ENCODE measurements around the gene ARL4C. TPM values are rescaled to one million over a fixed set of nuclear protein-coding genes. Genes with fewer than 3 reads are reported as not detected.
A peak's percentile ranks its signal among the peaks of the same experiment; 100 is the strongest.

The ARL4C gene, protein sequence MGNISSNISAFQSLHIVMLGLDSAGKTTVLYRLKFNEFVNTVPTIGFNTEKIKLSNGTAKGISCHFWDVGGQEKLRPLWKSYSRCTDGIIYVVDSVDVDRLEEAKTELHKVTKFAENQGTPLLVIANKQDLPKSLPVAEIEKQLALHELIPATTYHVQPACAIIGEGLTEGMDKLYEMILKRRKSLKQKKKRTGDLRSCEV
- 100 to 1,000 TPM; 210 to 214 TPM for total RNA-seq

DNA sequence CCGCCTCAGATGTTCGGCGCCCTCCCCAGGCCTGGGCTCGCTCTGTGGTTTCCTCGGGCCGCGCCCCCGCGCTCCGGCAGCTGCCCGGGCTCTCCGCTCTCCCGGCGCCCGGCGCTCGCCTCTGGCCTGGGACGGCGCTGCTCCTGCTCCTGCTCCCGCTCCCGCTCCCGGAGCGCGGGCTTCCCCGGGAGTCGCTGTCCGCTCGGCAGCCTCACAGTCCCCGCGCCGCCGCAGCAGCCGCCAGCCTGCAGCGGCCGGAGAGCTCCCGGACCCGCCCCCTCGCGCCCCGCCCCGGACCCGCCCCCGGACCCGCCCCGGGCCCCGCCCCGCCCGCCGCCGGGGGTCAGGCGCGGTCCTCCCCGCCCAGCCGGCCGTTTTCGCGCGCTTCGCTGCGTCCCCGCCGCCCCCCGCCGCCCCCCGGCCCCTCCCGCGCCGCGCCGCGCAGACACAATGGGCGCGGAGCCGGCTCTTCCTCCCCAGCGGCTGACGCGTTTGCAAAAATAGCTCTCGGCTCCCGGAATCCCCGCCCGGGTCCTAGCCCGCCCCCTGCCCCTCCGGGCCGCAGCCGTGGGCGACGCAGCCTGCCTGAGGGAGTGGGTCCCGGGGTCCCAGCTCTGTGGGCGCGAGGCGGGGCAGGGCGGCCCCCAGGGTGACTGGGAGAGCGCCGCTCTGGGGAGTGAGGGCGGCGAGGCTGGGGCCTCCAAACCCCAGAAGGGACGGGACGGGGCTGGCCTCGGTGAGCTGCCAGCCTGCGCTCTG lies at the start of gene ARL4C:
Gene ARL4C, minus strand, starts transcription at position 247 of the 759 bp plus-strand sequence. CDS start 495 bp downstream, outside the sequence.
- DNase-seq (peak; percentile 83), ATAC-seq (ENCODE audit: low read depth) (peak; percentile 44)
- POLR2A ChIA-PET = interaction anchor here (0.6 to 8.0 kb wide), 37 partner anchors 8 to 642 kb away, joined by 3 to 466 read pairs (median 5); partner anchors contain the start of gene HJURP
- Mint-ChIP-seq H3K27me3 (no peaks in the 10 kb centered on the region), H3K36me3 (peaks cover 34% of the 10 kb centered on the region), H3K4me1 (peaks cover 34% of the 10 kb centered on the region), H3K27ac (peak within 1 kb of the TSS; percentile 99), H3K9me3 (no peaks in the 10 kb centered on the region), H3K4me3 (peak within 1 kb of the TSS; percentile 97)

GRCh38 chr2:234544659-234545611 lies 48.1 kb upstream of the ARL4C start:
- Mint-ChIP-seq H3K36me3 (no peaks in the 10 kb centered on the region), H3K27me3 (peaks cover 25% of the 10 kb centered on the region), H3K4me1 (peaks cover 2% of the 10 kb centered on the region), H3K9me3 (no peaks in the 10 kb centered on the region), H3K4me3 (no peak overlapping the region), H3K27ac (no peak overlapping the region)
- POLR2A ChIA-PET = no interaction called here
- ATAC-seq (ENCODE audit: low read depth) (peak; percentile 88), DNase-seq (peak; percentile 78)

GRCh38 chr2:234542742-234543141 lies 45.9 kb upstream of the ARL4C start:
- DNase-seq (no peak), ATAC-seq (ENCODE audit: low read depth) (no peak)
- POLR2A ChIA-PET = no interaction called here
- Mint-ChIP-seq H3K36me3 (no peaks in the 10 kb centered on the region), H3K9me3 (no peaks in the 10 kb centered on the region), H3K4me3 (no peak overlapping the region), H3K27ac (no peak overlapping the region), H3K27me3 (peaks cover 21% of the 10 kb centered on the region), H3K4me1 (peaks cover 2% of the 10 kb centered on the region)

- ATAC-seq (ENCODE audit: low read depth) (no peak), DNase-seq (no peak)
- POLR2A ChIA-PET = no interaction called here
- peaks cover 2% of the 10 kb centered on the region for H3K4me1 Mint-ChIP-seq
- H3K27ac Mint-ChIP-seq = no peak overlapping the region
- peaks cover 3% of the 10 kb centered on the region for H3K27me3 Mint-ChIP-seq
- no peaks in the 10 kb centered on the region for H3K36me3 Mint-ChIP-seq
- no peak overlapping the region for H3K4me3 Mint-ChIP-seq
- H3K9me3 Mint-ChIP-seq = no peaks in the 10 kb centered on the region
Measured at GRCh38 chr2:234537929-234538328, 41.0 kb upstream of the ARL4C start.

- Mint-ChIP-seq H3K4me3 (no peak overlapping the region), H3K9me3 (no peaks in the 10 kb centered on the region), H3K27ac (no peak overlapping the region), H3K36me3 (no peaks in the 10 kb centered on the region), H3K27me3 (peaks cover 8% of the 10 kb centered on the region), H3K4me1 (peaks cover 2% of the 10 kb centered on the region)
- POLR2A ChIA-PET = no interaction called here
- DNase-seq (no peak), ATAC-seq (ENCODE audit: low read depth) (no peak)
Measured at GRCh38 chr2:234536178-234536965, 39.5 kb upstream of the ARL4C start.

DNA sequence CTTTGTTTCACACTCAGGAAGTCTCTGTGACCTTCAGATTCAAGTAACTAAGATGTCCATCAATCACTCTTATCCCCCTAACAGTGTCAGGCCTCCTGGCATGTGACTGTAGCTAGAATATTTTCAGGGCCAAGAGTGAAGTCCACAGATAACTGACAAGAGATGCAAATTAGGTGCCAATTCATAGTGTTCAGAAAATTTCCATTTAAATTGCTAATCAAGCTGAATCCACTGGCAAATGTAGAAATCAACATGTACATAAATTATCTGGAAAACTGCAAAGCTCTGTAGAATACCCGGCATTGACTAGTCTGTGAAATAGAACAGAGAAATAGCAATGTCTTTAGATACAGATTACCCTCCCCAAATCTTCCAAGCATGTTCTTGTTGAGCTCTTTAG lies 38.6 kb upstream of the ARL4C start:
- Mint-ChIP-seq H3K4me3 (no peak overlapping the region), H3K4me1 (peaks cover 2% of the 10 kb centered on the region), H3K27ac (no peak overlapping the region), H3K9me3 (no peaks in the 10 kb centered on the region), H3K27me3 (peaks cover 12% of the 10 kb centered on the region), H3K36me3 (no peaks in the 10 kb centered on the region)
- no peak for DNase-seq
- no peak for ATAC-seq (ENCODE audit: low read depth)
- POLR2A ChIA-PET = no interaction called here

- Mint-ChIP-seq H3K9me3 (no peaks in the 10 kb centered on the region), H3K36me3 (no peaks in the 10 kb centered on the region), H3K27me3 (peaks cover 15% of the 10 kb centered on the region), H3K4me3 (no peak overlapping the region), H3K4me1 (peaks cover 2% of the 10 kb centered on the region), H3K27ac (no peak overlapping the region)
- ATAC-seq (ENCODE audit: low read depth) (no peak), DNase-seq (no peak)
- POLR2A ChIA-PET = no interaction called here
Measured at GRCh38 chr2:234534515-234534914, 37.6 kb upstream of the ARL4C start.

DNA sequence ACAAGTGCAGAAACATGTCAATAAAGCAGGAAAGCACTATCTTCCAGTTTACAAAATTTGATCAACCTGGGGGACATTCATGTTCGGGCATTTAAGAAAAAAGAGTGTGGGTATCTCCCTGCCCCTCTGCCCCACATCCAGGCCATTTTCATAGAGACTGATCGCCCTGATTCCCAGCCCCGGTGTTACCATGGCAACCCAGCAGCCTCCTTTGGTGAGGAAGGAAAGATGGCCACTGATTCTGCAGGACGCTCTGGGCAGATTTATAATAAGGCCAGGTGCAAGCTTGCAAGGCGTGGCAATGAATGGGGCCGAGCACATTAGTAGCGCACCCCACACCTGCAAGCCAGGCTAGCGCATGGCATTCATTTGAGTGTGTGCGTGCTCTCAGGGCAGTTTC lies 36.7 kb upstream of the ARL4C start:
- Mint-ChIP-seq H3K9me3 (no peaks in the 10 kb centered on the region), H3K36me3 (no peaks in the 10 kb centered on the region), H3K27ac (no peak overlapping the region), H3K27me3 (peaks cover 18% of the 10 kb centered on the region), H3K4me3 (no peak overlapping the region), H3K4me1 (peaks cover 2% of the 10 kb centered on the region)
- ATAC-seq (ENCODE audit: low read depth) (no peak), DNase-seq (no peak)
- POLR2A ChIA-PET = no interaction called here

DNA sequence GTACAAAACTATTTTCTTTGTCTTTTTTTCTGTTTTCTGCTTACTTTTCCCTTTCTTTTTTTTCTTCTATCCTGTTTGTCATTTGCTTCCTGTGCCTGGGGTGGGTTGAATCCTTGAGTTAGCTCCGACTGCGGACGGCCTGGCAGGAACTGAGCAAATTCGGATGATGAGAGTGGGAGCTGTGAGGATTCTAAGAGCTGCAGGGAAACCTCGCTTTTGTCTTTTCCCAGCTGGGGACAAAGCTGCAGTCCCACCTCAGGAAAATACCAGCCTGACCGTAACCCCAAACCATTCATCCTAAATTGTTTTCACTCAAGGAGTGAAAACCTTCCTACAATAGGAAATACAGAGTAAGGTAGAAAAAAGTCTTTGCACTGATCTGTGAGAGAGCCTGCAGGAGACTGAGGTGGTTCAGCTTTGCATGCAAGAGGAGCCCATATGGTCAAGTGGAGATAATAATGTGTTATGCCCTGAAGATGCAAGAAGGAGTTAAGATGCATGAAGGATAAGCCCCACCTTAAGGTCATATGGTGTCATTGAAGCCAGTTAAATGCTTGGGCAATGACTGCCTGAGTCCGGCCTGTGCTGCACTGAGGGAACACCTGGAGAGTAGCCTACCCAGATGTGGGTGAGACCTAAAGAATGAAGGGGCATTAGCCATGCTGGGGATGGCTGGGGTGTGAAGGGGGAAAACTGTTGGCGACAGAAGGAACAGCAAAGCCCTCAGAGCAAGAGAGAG lies 31.7 kb upstream of the ARL4C start:
- H3K4me1 Mint-ChIP-seq = no peaks in the 10 kb centered on the region
- peaks cover 37% of the 10 kb centered on the region for H3K27me3 Mint-ChIP-seq
- DNase-seq (no peak), ATAC-seq (ENCODE audit: low read depth) (no peak)
- POLR2A ChIA-PET = no interaction called here
- H3K9me3 Mint-ChIP-seq = peaks cover 7% of the 10 kb centered on the region
- no peak overlapping the region for H3K4me3 Mint-ChIP-seq
- H3K36me3 Mint-ChIP-seq = no peaks in the 10 kb centered on the region
- H3K27ac Mint-ChIP-seq = no peak overlapping the region

DNA sequence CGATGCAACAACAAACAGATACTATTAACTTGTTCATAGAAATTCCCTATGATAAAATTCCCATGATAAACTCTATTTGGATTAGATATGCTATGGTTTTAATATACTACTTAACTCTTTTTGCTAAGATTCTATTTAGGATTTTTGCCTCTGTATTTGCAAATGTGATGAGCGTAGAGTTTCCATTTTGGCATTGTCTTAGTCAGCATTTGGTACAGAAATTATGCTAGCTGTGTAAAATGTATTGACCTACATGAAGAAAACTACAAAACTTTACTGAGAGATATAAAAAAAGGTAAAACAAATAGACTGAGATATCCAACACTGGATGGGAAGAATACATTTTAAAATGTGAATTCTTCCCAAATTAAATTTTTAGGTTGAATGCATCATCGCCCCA lies 29.8 kb upstream of the ARL4C start:
- DNase-seq (no peak), ATAC-seq (ENCODE audit: low read depth) (no peak)
- no peak overlapping the region for H3K27ac Mint-ChIP-seq
- no peak overlapping the region for H3K4me3 Mint-ChIP-seq
- peaks cover 7% of the 10 kb centered on the region for H3K9me3 Mint-ChIP-seq
- no peaks in the 10 kb centered on the region for H3K4me1 Mint-ChIP-seq
- H3K36me3 Mint-ChIP-seq = no peaks in the 10 kb centered on the region
- H3K27me3 Mint-ChIP-seq = peaks cover 32% of the 10 kb centered on the region
- POLR2A ChIA-PET = no interaction called here

DNA sequence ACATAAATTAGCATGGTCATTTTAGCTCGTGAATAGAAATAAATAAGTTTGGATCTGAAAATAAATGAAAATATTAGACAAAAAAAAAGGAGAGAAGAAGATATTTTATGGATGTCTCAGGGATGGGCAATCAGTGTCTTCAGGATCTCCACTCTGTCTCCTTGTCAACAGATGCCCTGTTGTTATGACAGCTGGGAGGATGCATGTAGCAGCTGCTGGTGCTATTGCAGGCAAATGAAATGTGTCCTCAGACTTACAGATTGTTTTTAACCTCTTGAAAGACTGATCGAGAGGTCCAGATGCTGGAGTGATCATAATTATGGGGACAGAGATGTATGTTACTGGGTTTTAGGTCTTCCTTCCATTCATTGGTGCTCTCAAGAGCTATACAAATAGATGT lies 24.7 kb upstream of the ARL4C start:
- Mint-ChIP-seq H3K27ac (no peak overlapping the region), H3K4me1 (no peaks in the 10 kb centered on the region), H3K27me3 (peaks cover 8% of the 10 kb centered on the region), H3K36me3 (no peaks in the 10 kb centered on the region), H3K9me3 (peaks cover 7% of the 10 kb centered on the region), H3K4me3 (no peak overlapping the region)
- POLR2A ChIA-PET = no interaction called here
- ATAC-seq (ENCODE audit: low read depth) (no peak), DNase-seq (no peak)

DNA sequence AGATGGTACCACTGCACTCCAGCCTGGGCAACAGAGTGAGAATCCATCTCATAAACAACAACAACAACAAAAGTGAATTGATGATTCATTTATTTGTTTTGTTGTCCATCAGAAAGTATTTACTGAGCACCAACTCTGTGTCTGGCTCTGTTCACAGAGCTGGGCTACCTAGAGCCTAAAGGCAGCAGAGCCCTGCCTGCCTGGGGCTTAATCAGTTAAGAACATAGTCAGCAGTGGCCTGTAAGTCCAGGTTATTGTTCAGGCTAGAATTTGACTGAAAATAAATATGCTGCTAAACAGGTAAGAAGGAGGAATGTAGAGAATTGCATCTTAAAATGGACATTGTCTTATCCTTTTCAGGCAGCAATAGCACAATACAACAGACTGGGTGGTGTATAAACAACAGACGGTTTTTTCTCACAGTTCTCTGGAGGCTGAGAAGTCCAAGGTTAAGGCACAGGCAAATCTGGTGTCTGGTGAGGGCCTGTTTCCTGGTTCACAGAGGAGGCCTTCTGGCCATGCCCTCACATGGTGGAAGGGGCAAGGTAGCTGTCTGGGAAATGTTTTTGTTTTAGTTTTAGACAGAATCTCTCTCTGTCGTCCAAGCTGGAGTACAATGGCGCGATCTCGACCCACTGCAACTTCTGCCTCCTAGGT lies 22.2 kb upstream of the ARL4C start:
- POLR2A ChIA-PET = no interaction called here
- no peaks in the 10 kb centered on the region for H3K4me1 Mint-ChIP-seq
- peaks cover 1% of the 10 kb centered on the region for H3K9me3 Mint-ChIP-seq
- no peak for DNase-seq
- no peaks in the 10 kb centered on the region for H3K36me3 Mint-ChIP-seq
- H3K27me3 Mint-ChIP-seq = peaks cover 2% of the 10 kb centered on the region
- no peak for ATAC-seq (ENCODE audit: low read depth)
- H3K4me3 Mint-ChIP-seq = no peak overlapping the region
- no peak overlapping the region for H3K27ac Mint-ChIP-seq

Measured in activated naive CD8-positive, alpha-beta T cell treated with anti-CD3 and anti-CD28 coated beads, Interleukin-2, amount 10 ng/mL, durations not matched to agents 7 days and 5 days (primary cell).